Liver (tissue), 9 donors: ENCODE results near the gene RSPH4A. TPM values are rescaled to one million over a fixed set of nuclear protein-coding genes. Genes with fewer than 3 reads are reported as not detected.

Experiments
- DNase-seq: peaks from one replicate; pipeline ENCODE4 v3.0.0-alpha.2; 2017; ENCODE audit warnings: low spot score
- H3K27ac ChIP-seq, 2 donors: one replicate each; pipeline ENCODE4 v1.7.0; 2013; ENCODE audit warnings: inconsistent platforms in 2 of 2, low read length in 2 of 2, control low read depth in 1 of 2, low read depth in 1 of 2, mild to moderate bottlenecking in 1 of 2
- H3K27me3 ChIP-seq, 4 donors: one replicate each; pipeline versions ENCODE4 v1.6.1 to v1.7.0; 2013; ENCODE audit warnings: low read length in 3 of 4, inconsistent platforms in 1 of 4, mild to moderate bottlenecking in 1 of 4, moderate library complexity in 1 of 4; ENCODE audit not compliant: control insufficient read depth in 4 of 4, insufficient read depth in 4 of 4
- H3K36me3 ChIP-seq, 4 donors: one replicate each; pipeline versions ENCODE4 v1.6.1 to v1.7.0; 2013; ENCODE audit warnings: low read length in 3 of 4, mild to moderate bottlenecking in 3 of 4, low read depth in 1 of 4, moderate library complexity in 1 of 4; ENCODE audit not compliant: control insufficient read depth in 4 of 4, insufficient read depth in 3 of 4
- H3K4me1 ChIP-seq, 4 donors: one replicate each; pipeline versions ENCODE4 v1.6.1 to v1.7.0; 2013; ENCODE audit warnings: low read length in 3 of 4, mild to moderate bottlenecking in 3 of 4, moderate library complexity in 1 of 4; ENCODE audit not compliant: control insufficient read depth in 4 of 4, insufficient read depth in 4 of 4
- H3K4me3 ChIP-seq, 3 donors: one replicate each; pipeline versions ENCODE4 v1.6.1 to v1.7.0; 2013; ENCODE audit warnings: low read length in 3 of 3, control low read depth in 1 of 3, low read depth in 1 of 3, mild to moderate bottlenecking in 1 of 3
- H3K9ac ChIP-seq, 2 donors: one replicate each; pipeline ENCODE4 v1.7.0; 2013; ENCODE audit warnings: low read length in 2 of 2, mild to moderate bottlenecking in 2 of 2, moderate library complexity in 2 of 2, control low read depth in 1 of 2, low read depth in 1 of 2
- H3K9me3 ChIP-seq, 4 donors: one replicate each; pipeline versions ENCODE4 v1.6.1 to v1.7.0; 2013; ENCODE audit warnings: low read length in 3 of 4; ENCODE audit not compliant: control insufficient read depth in 4 of 4
- EGR1 ChIP-seq, 2 donors: IDR thresholded peaks; 2 replicates each; pipeline ENCODE4 v1.6.1; 2016 to 2018; ENCODE audit warnings: antibody characterized with exemption in 2 of 2, low read depth in 2 of 2
- FOXA1 ChIP-seq: IDR thresholded peaks from 2 replicates; pipeline ENCODE4 v1.6.1; 2016; ENCODE audit warnings: antibody characterized with exemption
- FOXA2 ChIP-seq: IDR thresholded peaks from 2 replicates; pipeline ENCODE4 v1.6.1; 2016; ENCODE audit warnings: antibody characterized with exemption
- GABPA ChIP-seq, 2 donors: IDR thresholded peaks in 1 of 2; conservative IDR thresholded peaks in 1 of 2; 2 replicates each; pipeline ENCODE4 v1.6.1; 2016; ENCODE audit warnings: antibody characterized with exemption in 2 of 2, mild to moderate bottlenecking in 1 of 2, moderate library complexity in 1 of 2
- HNF4A ChIP-seq, 2 donors: conservative IDR thresholded peaks; 2 replicates each; pipeline ENCODE4 v1.6.1; 2016; ENCODE audit warnings: antibody characterized with exemption in 2 of 2, mild to moderate bottlenecking in 2 of 2
- HNF4G ChIP-seq: IDR thresholded peaks from 2 replicates; pipeline ENCODE4 v1.6.1; 2016; ENCODE audit warnings: antibody characterized with exemption
- JUND ChIP-seq, 2 donors: IDR thresholded peaks; 2 replicates each; pipeline ENCODE4 v1.6.1; 2016; ENCODE audit warnings: antibody characterized with exemption in 2 of 2
- MAX ChIP-seq: IDR thresholded peaks from 2 replicates; pipeline ENCODE4 v1.6.1; 2016; ENCODE audit warnings: antibody characterized with exemption
- NR2F2 ChIP-seq: IDR thresholded peaks from 2 replicates; pipeline ENCODE4 v1.6.1; 2016; ENCODE audit warnings: antibody characterized with exemption
- RAD21 ChIP-seq, 2 donors: IDR thresholded peaks; 2 replicates each; pipeline ENCODE4 v1.6.1; 2016; ENCODE audit warnings: antibody characterized with exemption in 2 of 2, mild to moderate bottlenecking in 2 of 2
- RXRA ChIP-seq, 2 donors: IDR thresholded peaks; 2 replicates each; pipeline ENCODE4 v1.6.1; 2017 to 2018; ENCODE audit warnings: antibody characterized with exemption in 2 of 2, mild to moderate bottlenecking in 1 of 2
- SP1 ChIP-seq: IDR thresholded peaks from 2 replicates; pipeline ENCODE4 v1.6.1; 2018; ENCODE audit warnings: antibody characterized with exemption, mild to moderate bottlenecking
- TAF1 ChIP-seq: conservative IDR thresholded peaks from 2 replicates; pipeline ENCODE4 v1.6.1; 2016; ENCODE audit warnings: antibody characterized with exemption, mild to moderate bottlenecking
- YY1 ChIP-seq: IDR thresholded peaks from 2 replicates; pipeline ENCODE4 v1.6.1; 2016; ENCODE audit warnings: antibody characterized with exemption, mild to moderate bottlenecking
- ZBTB33 ChIP-seq: IDR thresholded peaks from 2 replicates; pipeline ENCODE4 v1.6.1; 2016; ENCODE audit warnings: antibody characterized with exemption
- WGBS: extraction: QIAGEN DNeasy Blood & Tissue Kit; methylation state at CpG from one replicate; pipeline ENCODE4 v1.1.7; 2013; 5-methylcytosine and 5-hydroxymethylcytosine counted together
- polyA plus RNA-seq, 2 donors: library from polyadenylated mRNA; stranded (reverse) in 1 of 2; unstranded in 1 of 2; fragments of 200-250 nt in 1 of 2; fragments of >200 nt in 1 of 2; fragmentation: Nextera tagmentation in 1 of 2; extraction: Ambion mirVana in 1 of 2; gene quantifications; one replicate each; pipeline versions ENCODE4 v1.2.1 to v1.2.3, GENCODE V29; 2013 to 2015
- total RNA-seq, 2 donors: library from RNA; depleted of rRNA; stranded (reverse); fragments of >200 nt; gene quantifications; one replicate each; pipeline ENCODE4 v1.2.3, GENCODE V29; 2014
- TF ChIP-seq, protein P1 (sequence below): IDR thresholded peaks from 2 replicates; pipeline ENCODE4 v1.6.1; 2016; ENCODE audit warnings: antibody characterized with exemption
- TF ChIP-seq, protein P2 (sequence below): IDR thresholded peaks from 2 replicates; pipeline ENCODE4 v1.6.1; 2016; ENCODE audit warnings: antibody characterized with exemption, mild to moderate bottlenecking
- TF ChIP-seq, protein P3 (sequence below): fragments of 150-350 bp; IDR thresholded peaks from 2 replicates; pipeline ENCODE4 v1.5.1; 2017; ENCODE audit warnings: improper control_type of control experiment, low read depth, low read length; ENCODE audit not compliant: missing input control
- donor health status: healthy.
- donor health status: healthy.
- donor health status: healthy.
- donor health status: healthy.
- donor health status: healthy.

Gene RSPH4A
- total and polyA plus RNA-seq, 4 donors: 0.06 to 0.50 (median 0.10) TPM; not detected in 1

DNA sequence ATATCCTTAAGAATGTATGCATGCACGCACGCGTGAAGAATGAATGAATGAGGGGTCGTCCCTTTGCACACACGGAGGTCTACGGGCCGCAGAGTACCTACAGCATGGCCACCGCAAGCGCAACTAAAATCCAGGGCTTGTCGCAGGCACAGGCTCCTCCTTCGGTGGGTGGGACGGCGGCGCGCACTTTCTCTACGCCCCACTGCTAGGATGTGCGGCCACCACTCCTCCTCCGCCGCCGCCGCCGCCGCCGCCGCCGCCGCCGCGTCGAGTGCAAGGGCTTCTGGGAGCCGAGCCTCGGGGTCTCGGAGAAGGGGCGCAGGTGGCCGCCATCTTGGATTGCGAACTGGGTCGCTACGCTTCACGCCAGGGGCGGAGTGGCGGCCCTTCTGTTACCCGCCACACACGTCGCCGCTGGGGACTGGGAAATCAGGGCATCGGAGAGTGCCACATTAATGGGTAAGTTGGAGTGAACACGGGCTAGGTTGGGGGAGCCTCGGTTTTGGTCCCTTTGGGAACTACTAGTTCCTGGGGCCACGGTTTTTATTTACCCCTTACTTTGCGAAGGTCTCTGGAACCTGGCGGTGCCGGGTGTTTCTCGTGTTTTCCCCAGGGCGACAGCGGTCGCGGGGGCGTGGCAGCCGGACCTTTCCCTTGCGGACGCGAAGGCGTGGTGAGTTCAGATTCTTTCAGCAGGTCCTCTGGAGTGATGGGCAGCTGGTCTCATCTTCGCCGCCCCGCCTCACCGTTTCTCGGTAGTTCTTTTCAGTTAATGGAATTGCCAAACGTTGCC lies 64.8 kb downstream of the RSPH4A start, which contains the start of gene KPNA5:
Gene KPNA5 (plus strand): TSS at position 332 of the 793 bp plus-strand sequence. CDS start 124 bp downstream, at position 456.
- no peaks in the 10 kb centered on the region for H3K36me3 ChIP-seq
- no peaks in the 10 kb centered on the region for H3K27me3 ChIP-seq
- peak within 1 kb of the TSS; percentile 72 to 90 for H3K27ac ChIP-seq
- WGBS: under 1% methylated on average over 69 of the region's 69 CpGs
- TF ChIP-seq JUND (IDR thresholded peaks at IDR 0.05): no peak
- TF ChIP-seq, protein P1, sequence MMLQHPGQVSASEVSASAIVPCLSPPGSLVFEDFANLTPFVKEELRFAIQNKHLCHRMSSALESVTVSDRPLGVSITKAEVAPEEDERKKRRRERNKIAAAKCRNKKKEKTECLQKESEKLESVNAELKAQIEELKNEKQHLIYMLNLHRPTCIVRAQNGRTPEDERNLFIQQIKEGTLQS: no peak
- peak; percentile 65 for TF ChIP-seq SP1
- TF ChIP-seq RXRA (IDR thresholded peaks at IDR 0.05): no peak
- peak; percentile 98 for TF ChIP-seq YY1
- TF ChIP-seq, protein P2, sequence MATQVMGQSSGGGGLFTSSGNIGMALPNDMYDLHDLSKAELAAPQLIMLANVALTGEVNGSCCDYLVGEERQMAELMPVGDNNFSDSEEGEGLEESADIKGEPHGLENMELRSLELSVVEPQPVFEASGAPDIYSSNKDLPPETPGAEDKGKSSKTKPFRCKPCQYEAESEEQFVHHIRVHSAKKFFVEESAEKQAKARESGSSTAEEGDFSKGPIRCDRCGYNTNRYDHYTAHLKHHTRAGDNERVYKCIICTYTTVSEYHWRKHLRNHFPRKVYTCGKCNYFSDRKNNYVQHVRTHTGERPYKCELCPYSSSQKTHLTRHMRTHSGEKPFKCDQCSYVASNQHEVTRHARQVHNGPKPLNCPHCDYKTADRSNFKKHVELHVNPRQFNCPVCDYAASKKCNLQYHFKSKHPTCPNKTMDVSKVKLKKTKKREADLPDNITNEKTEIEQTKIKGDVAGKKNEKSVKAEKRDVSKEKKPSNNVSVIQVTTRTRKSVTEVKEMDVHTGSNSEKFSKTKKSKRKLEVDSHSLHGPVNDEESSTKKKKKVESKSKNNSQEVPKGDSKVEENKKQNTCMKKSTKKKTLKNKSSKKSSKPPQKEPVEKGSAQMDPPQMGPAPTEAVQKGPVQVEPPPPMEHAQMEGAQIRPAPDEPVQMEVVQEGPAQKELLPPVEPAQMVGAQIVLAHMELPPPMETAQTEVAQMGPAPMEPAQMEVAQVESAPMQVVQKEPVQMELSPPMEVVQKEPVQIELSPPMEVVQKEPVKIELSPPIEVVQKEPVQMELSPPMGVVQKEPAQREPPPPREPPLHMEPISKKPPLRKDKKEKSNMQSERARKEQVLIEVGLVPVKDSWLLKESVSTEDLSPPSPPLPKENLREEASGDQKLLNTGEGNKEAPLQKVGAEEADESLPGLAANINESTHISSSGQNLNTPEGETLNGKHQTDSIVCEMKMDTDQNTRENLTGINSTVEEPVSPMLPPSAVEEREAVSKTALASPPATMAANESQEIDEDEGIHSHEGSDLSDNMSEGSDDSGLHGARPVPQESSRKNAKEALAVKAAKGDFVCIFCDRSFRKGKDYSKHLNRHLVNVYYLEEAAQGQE: peak; percentile 68
- peak; percentile 92 for TF ChIP-seq TAF1
- no peak for TF ChIP-seq FOXA2
- peak; percentile 16 for TF ChIP-seq MAX
- no peak for TF ChIP-seq HNF4A (conservative IDR thresholded peaks at IDR 0.05)
- TF ChIP-seq EGR1 (IDR thresholded peaks at IDR 0.05; ENCODE audit: low read depth in 2 of 2): no peak
- TF ChIP-seq GABPA (IDR thresholded peaks at IDR 0.05 in 1 of 2, conservative IDR thresholded peaks at IDR 0.05 in 1 of 2): no peak
- no peak for TF ChIP-seq NR2F2
- TF ChIP-seq RAD21 (IDR thresholded peaks at IDR 0.05): peak in 1 of 2 donors; percentile 16
- no peak for TF ChIP-seq ZBTB33
- TF ChIP-seq, protein P3, sequence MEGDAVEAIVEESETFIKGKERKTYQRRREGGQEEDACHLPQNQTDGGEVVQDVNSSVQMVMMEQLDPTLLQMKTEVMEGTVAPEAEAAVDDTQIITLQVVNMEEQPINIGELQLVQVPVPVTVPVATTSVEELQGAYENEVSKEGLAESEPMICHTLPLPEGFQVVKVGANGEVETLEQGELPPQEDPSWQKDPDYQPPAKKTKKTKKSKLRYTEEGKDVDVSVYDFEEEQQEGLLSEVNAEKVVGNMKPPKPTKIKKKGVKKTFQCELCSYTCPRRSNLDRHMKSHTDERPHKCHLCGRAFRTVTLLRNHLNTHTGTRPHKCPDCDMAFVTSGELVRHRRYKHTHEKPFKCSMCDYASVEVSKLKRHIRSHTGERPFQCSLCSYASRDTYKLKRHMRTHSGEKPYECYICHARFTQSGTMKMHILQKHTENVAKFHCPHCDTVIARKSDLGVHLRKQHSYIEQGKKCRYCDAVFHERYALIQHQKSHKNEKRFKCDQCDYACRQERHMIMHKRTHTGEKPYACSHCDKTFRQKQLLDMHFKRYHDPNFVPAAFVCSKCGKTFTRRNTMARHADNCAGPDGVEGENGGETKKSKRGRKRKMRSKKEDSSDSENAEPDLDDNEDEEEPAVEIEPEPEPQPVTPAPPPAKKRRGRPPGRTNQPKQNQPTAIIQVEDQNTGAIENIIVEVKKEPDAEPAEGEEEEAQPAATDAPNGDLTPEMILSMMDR: no peak
- TF ChIP-seq FOXA1: peak; percentile 25
- TF ChIP-seq HNF4G: no peak
- peaks cover 0 to 10% (median 5%) of the 10 kb centered on the region in 4 donors for H3K4me1 ChIP-seq
- H3K9me3 ChIP-seq: no peaks in the 10 kb centered on the region
- peak within 1 kb of the TSS; percentile 67 to 73 for H3K9ac ChIP-seq
- H3K4me3 ChIP-seq: peak within 1 kb of the TSS; percentile 88 to 90 (median 90)
- DNase-seq: peak; percentile 84
